Loucy (cell line): ENCODE data around the gene NDUFA3.

Experiments used
- EZH2phosphoT487 ChIP-seq: fragments of 200-600 bp; IDR thresholded peaks from 2 replicates; pipeline ENCODE4 v1.6.1; 2018; ENCODE audit warnings: antibody characterized with exemption, mild to moderate bottlenecking, moderate library complexity, borderline replicate concordance
- TF ChIP-seq, protein P1 (sequence below): fragments of 200-600 bp; sonication (generic); conservative IDR thresholded peaks from 2 replicates; pipeline ENCODE4 v1.5.1; 2014; ENCODE audit warnings: mild to moderate bottlenecking, antibody characterized with exemption, low read length

DNA sequence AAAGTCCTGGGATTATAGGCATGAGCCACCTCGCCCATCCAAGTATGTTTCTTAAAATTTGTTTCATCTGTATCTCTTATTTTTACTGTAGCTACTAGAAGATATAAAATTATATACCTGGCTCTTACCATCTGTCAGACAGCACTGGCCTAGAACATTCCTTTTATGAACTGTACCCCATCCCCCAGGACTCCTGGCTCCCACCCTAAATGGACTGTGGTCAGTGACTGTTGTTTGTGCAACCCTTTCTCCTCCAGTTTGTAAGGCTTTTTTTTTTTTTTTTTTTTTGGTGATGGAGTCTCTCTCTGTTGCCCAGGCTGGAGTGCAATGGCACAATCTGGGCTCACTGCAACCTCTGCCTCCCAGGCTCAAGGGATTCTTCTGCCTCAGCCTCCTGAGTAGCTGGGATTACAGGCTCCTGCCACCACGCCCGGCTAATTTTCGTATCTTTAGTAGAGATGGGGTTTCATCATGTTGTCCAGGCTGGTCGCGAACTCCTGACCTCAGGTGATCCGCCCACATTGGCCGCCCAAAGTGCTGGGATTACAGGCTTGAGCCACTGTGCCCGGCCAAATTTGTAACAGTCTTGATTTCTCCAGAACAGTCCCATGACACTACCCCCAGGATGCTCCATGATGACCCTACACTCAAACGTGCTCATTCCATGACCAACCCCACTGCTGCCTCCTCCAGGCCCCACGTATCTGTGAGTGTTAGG, 2.5 kb downstream of the NDUFA3 start:
- TF ChIP-seq, protein P1, sequence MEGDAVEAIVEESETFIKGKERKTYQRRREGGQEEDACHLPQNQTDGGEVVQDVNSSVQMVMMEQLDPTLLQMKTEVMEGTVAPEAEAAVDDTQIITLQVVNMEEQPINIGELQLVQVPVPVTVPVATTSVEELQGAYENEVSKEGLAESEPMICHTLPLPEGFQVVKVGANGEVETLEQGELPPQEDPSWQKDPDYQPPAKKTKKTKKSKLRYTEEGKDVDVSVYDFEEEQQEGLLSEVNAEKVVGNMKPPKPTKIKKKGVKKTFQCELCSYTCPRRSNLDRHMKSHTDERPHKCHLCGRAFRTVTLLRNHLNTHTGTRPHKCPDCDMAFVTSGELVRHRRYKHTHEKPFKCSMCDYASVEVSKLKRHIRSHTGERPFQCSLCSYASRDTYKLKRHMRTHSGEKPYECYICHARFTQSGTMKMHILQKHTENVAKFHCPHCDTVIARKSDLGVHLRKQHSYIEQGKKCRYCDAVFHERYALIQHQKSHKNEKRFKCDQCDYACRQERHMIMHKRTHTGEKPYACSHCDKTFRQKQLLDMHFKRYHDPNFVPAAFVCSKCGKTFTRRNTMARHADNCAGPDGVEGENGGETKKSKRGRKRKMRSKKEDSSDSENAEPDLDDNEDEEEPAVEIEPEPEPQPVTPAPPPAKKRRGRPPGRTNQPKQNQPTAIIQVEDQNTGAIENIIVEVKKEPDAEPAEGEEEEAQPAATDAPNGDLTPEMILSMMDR, result no peak
- TF ChIP-seq EZH2phosphoT487, result no peak
